Retinal pigment epithelial cell (primary cell): ENCODE results near the gene SEZ6L.

Experiments
- DNase-seq: peaks from one replicate; pipeline ENCODE4 v3.0.0-alpha.2; 2010; ENCODE audit warnings: low read depth
- H3K4me3 ChIP-seq: 2 replicates; pipeline ENCODE4 v1.5.1; 2011; ENCODE audit warnings: mild to moderate bottlenecking, low read length, control low read depth, moderate library complexity
- CTCF ChIP-seq: conservative IDR thresholded peaks from 2 replicates; pipeline ENCODE4 v1.5.1; 2011; ENCODE audit warnings: low read depth, low read length, control low read depth, inconsistent platforms

Gene SEZ6L

GRCh38 chr22:26197425-26197824, 28.2 kb downstream of the SEZ6L start:
- DNase-seq: no peak
- TF ChIP-seq CTCF: no peak
- no peak overlapping the region for H3K4me3 ChIP-seq

- TF ChIP-seq CTCF: no peak
- no peak for DNase-seq
- no peak overlapping the region for H3K4me3 ChIP-seq
Observed at GRCh38 chr22:26199665-26200064, 30.4 kb downstream of the SEZ6L start.

- DNase-seq: no peak
- no peak for TF ChIP-seq CTCF
- no peak overlapping the region for H3K4me3 ChIP-seq
Observed at GRCh38 chr22:26202280-26202924, 33.1 kb downstream of the SEZ6L start.

GRCh38 chr22:26205494-26205893, 36.2 kb downstream of the SEZ6L start:
- no peak for DNase-seq
- no peak for TF ChIP-seq CTCF
- no peak overlapping the region for H3K4me3 ChIP-seq

- no peak for TF ChIP-seq CTCF
- no peak for DNase-seq
- H3K4me3 ChIP-seq: no peak overlapping the region
Observed at GRCh38 chr22:26210334-26210733, 41.1 kb downstream of the SEZ6L start.

GRCh38 chr22:26213826-26214225, 44.6 kb downstream of the SEZ6L start:
- no peak for TF ChIP-seq CTCF
- no peak overlapping the region for H3K4me3 ChIP-seq
- no peak for DNase-seq

GRCh38 chr22:26214466-26214865, 45.2 kb downstream of the SEZ6L start:
- TF ChIP-seq CTCF: no peak
- no peak overlapping the region for H3K4me3 ChIP-seq

More at GRCh38 chr22:26214466-26214865, 45.2 kb downstream of the SEZ6L start:
- DNase-seq: no peak
